ENCODE measurements around the gene ANO5.

ANO5 gene, protein sequence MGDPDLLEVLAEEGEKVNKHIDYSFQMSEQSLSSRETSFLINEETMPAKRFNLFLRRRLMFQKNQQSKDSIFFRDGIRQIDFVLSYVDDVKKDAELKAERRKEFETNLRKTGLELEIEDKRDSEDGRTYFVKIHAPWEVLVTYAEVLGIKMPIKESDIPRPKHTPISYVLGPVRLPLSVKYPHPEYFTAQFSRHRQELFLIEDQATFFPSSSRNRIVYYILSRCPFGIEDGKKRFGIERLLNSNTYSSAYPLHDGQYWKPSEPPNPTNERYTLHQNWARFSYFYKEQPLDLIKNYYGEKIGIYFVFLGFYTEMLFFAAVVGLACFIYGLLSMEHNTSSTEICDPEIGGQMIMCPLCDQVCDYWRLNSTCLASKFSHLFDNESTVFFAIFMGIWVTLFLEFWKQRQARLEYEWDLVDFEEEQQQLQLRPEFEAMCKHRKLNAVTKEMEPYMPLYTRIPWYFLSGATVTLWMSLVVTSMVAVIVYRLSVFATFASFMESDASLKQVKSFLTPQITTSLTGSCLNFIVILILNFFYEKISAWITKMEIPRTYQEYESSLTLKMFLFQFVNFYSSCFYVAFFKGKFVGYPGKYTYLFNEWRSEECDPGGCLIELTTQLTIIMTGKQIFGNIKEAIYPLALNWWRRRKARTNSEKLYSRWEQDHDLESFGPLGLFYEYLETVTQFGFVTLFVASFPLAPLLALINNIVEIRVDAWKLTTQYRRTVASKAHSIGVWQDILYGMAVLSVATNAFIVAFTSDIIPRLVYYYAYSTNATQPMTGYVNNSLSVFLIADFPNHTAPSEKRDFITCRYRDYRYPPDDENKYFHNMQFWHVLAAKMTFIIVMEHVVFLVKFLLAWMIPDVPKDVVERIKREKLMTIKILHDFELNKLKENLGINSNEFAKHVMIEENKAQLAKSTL

DNA sequence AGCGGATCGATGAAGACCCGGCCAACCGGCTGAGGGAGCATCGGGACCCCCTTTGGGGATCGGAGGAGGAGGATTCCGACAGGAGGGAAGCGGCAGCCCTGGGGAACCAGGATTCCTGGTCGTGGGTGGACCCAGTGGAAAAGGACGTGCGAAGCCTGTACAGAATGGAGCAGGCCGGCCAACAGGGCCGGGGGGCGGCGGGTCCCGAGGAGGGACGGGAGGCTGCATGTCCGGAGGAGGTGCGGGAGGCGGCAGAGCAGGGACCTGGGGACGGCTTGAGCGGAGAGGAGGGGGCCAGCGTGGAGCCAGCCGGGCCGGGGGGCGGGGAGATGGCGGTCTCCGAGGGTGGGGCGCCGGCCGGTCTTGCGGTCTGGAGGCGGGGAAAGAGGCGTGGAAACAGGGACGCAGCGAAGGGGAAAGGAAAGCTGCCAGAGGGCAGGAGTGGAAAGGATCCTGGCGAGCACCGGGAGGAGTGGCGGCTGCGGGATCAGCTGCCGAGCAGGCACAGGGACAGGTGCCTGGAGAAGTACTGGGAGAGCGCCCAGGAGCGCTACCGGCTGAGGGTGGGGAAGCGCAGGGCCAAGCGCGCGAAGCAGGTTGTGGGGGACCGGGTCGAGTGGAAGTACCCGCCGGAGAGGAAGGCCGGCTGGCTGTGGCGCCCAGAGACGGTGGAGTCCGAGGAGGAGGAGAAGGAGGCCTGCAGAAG is at the start of gene ANO5:
ANO5 (plus strand) TSS at position 444 of the 706 bp plus-strand sequence. CDS start 408 bp downstream, outside the sequence.
- DNase-seq (ENCODE audit: low read depth, low spot score) = no peak

DNA sequence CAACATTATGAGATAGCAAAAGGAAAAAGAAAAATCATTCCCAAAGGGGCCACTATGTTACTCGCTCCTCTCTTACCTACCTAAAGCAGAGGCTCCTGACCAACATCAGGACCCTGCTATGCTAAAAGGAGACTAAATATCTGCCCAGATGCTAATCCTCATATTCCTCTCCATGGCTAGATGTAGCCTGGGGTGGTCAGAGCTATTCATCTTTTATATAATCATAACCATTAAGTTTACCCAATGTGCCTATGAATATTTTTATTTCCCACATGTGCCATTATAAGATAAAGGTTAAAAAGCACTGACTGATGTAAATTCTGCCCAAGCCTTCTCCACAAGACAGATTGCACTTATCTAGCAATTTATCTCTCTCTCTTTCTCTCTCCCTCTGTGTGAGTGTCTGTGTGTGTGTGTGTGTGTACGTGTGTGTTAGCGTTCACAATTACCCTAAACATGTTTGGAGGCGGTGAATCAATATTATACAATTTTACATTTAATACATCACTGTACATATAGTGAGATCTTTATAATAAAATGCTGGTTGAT is 41.2 kb upstream of the ANO5 start:
- no peak for DNase-seq (ENCODE audit: low read depth, low spot score)

DNA sequence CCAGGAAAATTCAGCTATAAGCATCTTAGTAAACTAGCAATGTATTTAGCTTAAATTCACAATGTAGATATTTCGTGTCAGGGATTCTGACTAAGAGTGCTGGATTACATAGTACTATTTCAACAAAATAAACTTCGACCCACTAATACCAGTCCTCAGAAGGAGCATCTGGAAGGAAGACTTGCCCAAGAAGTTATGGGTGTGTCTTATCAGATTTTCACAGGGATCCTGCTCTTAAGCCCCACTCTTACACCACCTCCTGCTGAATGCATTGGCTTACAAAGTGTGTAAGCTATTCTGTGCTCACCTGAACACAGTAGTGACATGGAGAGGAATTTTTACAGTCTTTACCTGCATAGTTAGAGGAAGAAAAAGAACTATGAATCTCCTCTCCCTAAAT is 35.4 kb upstream of the ANO5 start:
- no peak for DNase-seq (ENCODE audit: low read depth, low spot score)

GRCh38 chr11:22161489-22161888 is 31.4 kb upstream of the ANO5 start:
- no peak for DNase-seq (ENCODE audit: low read depth, low spot score)

- DNase-seq (ENCODE audit: low read depth, low spot score) = no peak
Measured at GRCh38 chr11:22162756-22163155, 30.1 kb upstream of the ANO5 start.

DNA sequence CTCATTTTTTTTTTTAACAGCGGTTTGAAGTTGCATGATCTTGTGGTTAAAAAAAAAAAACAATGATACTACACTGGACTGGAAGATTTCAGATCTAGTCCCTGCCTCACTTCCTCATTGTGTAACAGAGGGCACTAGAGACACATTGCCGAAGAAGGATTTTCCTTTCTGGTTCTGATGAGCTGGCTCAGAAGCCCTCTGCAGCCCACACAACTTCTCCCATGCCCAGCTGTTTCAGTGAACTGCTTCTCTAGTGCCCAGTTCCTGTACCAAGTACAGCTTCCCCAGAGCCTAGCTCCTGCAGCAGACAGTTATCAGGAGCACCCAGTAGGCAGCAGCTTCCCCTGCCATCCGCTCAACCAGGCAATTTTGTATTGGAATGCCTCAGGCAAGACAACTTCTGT is 29.5 kb upstream of the ANO5 start:
- no peak for DNase-seq (ENCODE audit: low read depth, low spot score)

GRCh38 chr11:22165087-22165486 is 27.8 kb upstream of the ANO5 start:
- DNase-seq (ENCODE audit: low read depth, low spot score) = no peak

DNA sequence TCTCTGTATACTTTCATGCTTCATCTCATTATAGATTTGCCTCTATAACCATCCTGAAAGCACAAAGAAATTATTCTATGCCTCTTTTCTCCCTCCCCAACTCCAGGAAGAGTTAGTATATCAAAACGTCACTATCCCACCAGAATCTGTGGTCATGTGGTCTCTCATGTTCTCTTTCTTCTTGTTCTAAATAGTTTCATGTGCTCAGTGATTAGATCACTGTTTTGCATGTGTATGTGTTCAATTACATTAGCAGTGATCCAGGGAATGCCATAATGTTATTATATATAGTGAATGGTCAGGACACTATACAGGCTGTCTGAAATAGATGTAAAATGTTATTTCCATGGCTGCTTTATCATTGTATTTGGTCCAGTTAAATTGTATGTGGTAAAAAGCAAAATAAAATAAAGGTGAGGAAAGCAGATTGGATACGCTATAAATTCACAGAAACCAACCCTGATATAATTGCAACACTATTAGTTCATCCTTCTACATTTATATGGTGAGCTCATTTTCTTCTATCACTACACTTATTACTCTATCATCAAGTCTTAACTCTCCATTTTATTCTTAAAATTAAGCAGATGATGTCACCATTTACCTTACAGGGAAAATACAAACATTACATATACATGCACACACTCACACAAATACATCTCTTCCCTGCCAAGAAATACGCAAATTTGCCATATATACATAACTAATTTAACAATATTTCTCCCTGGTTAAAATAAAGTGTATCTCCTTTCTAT is 26.9 kb upstream of the ANO5 start:
- DNase-seq (ENCODE audit: low read depth, low spot score) = no peak

DNA sequence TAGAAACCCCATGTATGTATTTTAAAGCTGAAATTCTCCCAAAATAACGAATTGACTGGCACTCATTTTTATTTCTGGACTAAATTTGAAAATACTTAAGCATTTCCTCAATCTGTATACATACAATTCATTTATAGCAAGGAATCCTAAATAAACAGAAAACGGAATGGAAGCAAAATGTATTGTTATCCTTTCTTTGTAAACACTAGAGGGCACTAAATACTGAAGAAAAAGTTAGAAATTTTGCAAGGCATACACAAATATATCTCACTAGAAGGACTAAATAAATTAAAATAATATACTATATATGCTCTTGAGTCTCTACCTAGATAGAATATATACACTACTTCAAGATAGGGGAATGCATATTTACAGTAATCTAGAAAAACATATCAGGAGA is 23.1 kb upstream of the ANO5 start:
- no peak for DNase-seq (ENCODE audit: low read depth, low spot score)

- no peak for DNase-seq (ENCODE audit: low read depth, low spot score)
Measured at GRCh38 chr11:22173532-22173931, 19.4 kb upstream of the ANO5 start.

- DNase-seq (ENCODE audit: low read depth, low spot score) = no peak
Measured at GRCh38 chr11:22177186-22177585, 15.7 kb upstream of the ANO5 start.

DNA sequence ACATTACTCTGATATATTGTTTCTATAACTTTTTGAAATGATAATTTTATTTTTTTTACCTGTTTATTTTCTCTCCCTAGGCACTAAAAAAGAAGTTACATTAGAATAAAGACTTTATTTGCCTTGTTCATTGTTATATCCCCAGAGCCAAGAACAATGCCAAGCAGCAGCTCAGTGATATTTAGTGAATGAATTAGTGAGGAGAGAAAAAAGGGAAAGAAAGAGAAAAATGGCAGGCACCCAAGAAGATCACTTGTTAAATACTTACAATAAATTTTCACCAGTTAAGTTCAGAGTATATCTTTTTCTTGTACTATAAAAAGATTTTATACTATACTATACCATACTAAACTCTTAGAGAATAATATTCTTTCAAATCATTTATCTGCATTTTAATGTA is 13.3 kb upstream of the ANO5 start:
- DNase-seq (ENCODE audit: low read depth, low spot score) = no peak

DNA sequence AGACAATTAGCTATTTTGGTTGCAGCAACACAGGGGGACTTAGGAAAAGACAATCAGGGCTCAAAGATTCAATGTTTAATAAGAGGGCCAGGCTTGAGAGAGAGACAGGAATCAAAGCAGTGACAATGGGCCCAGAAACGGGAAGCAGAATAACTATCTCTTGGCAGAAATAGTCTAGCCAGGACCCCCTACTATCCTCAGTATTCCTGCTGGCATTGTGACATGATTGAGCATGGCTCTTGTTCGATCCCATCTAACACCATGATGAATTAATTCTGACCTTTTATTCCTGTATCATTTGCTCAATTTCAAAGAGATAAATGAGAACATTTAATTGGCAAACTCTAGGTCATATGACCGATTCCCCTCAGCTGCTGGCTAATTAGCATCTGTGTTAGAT is 12.8 kb upstream of the ANO5 start:
- no peak for DNase-seq (ENCODE audit: low read depth, low spot score)

- DNase-seq (ENCODE audit: low read depth, low spot score) = no peak
Measured at GRCh38 chr11:22189660-22190059, 3.2 kb upstream of the ANO5 start.

DNA sequence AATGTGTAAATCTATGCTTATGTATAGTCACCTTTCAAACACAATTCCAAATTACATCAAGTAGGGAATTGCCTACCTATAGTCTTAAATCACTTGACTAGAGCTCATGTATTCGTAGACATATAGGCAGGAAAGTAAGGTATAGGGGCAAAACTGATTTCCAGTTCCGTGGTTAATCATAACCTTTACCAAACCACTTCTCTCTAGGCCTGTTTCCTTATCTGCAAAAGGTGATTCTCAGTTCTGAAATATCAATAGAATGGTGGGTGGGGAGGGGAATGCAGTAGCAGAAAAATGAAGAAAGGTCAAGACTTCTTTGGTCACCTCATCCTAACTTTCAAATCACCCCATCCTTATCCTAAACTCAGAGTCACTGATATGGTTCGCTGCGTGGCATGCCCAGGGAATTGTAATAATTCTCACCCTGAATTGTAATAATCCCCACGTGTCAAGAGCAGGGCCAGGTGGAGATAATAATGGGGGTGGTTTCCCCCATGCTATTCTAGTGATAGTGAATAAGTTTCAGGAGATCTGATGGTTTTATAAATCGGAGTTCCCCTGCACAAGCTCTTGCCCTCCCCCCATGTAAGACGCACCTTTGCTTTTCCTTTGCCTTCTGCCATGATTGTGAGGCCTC is 1.9 kb upstream of the ANO5 start:
- DNase-seq (ENCODE audit: low read depth, low spot score) = no peak

- DNase-seq (ENCODE audit: low read depth, low spot score) = no peak
Measured at GRCh38 chr11:22192289-22192641, 620 bp upstream of the ANO5 start.

GRCh38 chr11:22193348-22194051 is 615 bp downstream of the ANO5 start:
- no peak for DNase-seq (ENCODE audit: low read depth, low spot score)

DNA sequence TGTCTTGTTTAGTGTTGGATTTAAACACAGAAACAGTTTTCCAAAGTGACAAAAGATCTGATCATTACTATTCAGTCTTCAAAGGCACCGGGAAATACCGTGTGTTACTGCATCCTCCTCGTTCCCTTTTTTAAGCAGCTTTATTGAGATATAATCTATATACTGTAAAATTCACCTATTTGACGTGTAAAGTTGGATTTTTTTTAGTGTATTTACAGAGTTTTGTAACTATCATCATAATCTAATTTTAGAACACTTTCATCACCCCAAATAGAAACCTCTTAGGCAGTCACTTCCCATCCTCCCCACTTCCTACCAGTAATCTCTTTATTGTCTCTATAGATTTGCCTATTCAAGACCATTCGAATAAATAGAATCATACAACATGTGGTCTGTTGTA is 1.4 kb downstream of the ANO5 start:
- no peak for DNase-seq (ENCODE audit: low read depth, low spot score)

GRCh38 chr11:22194907-22195306 is 2.0 kb downstream of the ANO5 start:
- DNase-seq (ENCODE audit: low read depth, low spot score) = no peak

Data from smooth muscle cell of the brain vasculature (primary cell).